Rectal smooth muscle tissue (tissue), 1 donor: ENCODE results near the gene UFSP1.

Source experiments
- H3K27ac ChIP-seq: one replicate; pipeline ENCODE4 v1.7.0; 2013; ENCODE audit warnings: low read depth, low read length, inconsistent platforms
- H3K27me3 ChIP-seq: one replicate; pipeline ENCODE4 v1.7.0; 2013; ENCODE audit warnings: low read length; ENCODE audit not compliant: control insufficient read depth, insufficient read depth
- H3K36me3 ChIP-seq: one replicate; pipeline ENCODE4 v1.7.0; 2013; ENCODE audit warnings: low read length; ENCODE audit not compliant: control insufficient read depth, insufficient read depth
- H3K4me1 ChIP-seq: one replicate; pipeline ENCODE4 v1.7.0; 2013; ENCODE audit warnings: low read length; ENCODE audit not compliant: control insufficient read depth, insufficient read depth
- H3K4me3 ChIP-seq: one replicate; pipeline ENCODE4 v1.7.0; 2013; ENCODE audit warnings: low read length
- H3K9ac ChIP-seq: one replicate; pipeline ENCODE4 v1.7.0; 2013; ENCODE audit warnings: low read length

UFSP1 gene

DNA sequence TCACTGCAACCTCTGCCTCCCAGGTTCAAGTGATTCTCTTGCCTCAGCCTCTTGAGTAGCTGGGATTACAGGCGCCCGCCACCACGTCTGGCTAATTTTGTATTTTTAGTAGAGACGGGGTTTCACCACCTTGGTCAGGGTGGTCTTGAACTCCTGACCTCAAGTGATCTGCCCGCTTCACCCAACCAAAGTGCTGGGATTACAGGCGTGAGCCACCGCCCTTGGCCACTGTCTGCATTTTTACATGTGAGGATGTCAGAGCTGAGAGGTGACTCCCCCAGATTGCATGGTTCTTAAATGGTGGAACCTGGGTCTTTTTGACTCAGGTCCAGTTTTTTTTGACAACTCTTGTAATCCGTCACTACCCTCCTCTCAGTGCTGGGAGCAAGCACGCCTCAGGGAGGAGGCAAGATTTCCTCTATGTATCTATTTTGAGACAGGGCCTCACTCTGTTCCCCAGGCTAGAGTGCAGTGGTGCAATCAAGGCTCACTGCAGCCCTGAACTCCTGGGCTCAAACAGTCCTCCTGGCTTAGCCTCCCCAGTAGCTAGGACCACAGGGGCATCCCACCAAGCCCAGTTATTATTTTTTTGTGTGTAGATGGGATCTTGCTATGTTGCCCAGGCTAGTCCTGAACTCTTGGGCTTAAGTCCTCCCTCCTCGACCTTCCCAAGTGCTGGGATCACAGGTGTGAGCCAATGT, 15.8 kb downstream of the UFSP1 start:
- Histone ChIP-seq H3K4me3 (peak overlapping the region; percentile 81), H3K9ac (no peak overlapping the region), H3K4me1 (peaks cover 15% of the 10 kb centered on the region), H3K36me3 (peaks cover 11% of the 10 kb centered on the region), H3K27ac (peak overlapping the region; percentile 96), H3K27me3 (no peaks in the 10 kb centered on the region)

DNA sequence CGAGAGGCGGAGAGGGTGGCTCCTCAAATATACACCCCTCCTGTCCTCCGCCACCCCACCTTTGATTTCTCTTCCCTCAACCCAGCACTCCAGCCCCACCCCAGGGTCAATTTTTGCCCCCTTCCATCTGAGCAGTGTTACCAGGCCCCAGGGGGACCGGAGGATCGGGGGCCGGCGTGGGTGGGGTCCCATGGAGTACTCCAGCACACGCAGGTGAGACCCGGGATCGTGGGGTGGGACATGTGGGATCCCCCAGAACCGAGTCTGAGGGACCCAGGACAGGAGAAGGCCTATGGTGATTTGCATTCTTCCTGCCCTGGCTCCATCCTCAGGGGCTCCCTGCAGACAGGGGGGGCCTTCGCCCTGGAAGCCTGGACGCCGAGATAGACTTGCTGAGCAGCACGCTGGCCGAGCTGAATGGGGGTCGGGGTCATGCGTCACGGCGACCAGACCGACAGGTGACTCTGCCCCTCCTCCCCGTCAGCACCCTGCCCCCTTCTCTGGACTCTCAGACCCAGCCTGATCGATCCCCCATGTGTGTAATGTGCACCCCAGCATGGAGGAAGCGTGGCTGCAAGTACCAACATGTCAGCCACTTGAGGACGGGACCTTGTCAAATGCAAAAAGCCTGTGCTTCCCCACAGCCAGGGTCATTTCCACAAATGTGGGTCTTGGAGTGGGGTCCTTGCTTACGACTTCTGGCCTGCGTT, 21.6 kb downstream of the UFSP1 start:
- Histone ChIP-seq H3K9ac (peak overlapping the region; percentile 76), H3K27me3 (no peaks in the 10 kb centered on the region), H3K36me3 (peaks cover 12% of the 10 kb centered on the region), H3K4me3 (peak overlapping the region; percentile 79), H3K27ac (peak overlapping the region; percentile 97), H3K4me1 (peaks cover 14% of the 10 kb centered on the region)

DNA sequence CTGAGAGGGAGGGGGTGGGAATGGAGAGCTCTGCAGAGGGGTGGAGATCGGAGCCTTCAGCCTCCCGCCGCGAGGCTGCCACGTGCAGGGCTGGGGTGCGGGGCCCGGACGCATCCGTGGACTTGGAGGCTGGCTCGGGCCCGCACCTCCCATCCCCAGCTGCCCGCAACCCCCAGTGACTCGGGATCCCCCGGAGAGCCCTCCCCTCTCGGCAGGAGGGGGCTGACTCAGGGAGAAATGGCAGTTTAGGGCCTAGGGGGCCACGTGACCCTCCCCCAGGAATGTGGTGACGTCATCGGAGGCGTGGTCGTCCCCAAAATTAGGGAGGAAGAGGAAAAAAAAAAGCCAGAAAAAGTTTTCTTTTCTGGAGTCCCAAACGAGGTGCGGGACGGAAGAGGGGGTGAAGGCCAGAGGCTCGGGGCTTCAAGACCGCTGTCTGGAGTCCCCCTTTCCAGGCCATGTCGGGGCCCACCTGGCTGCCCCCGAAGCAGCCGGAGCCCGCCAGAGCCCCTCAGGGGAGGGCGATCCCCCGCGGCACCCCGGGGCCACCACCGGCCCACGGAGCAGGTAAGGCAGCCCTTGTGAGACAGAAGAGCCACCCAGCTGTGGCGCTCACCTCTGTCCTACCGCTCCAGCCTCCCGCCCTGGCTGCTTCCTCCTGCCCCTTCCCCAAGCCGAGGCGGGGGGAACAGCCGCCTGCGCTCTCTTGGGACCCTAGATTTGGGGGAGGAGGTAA, 22.3 kb downstream of the UFSP1 start, which contains the start of gene TRIP6:
TSS of gene TRIP6 (plus strand) at position 348 of the 736 bp plus-strand sequence. CDS start at position 459, 111 bp downstream.
- Histone ChIP-seq H3K4me1 (peaks cover 14% of the 10 kb centered on the region), H3K27me3 (no peaks in the 10 kb centered on the region), H3K9ac (peak within 1 kb of the TSS; percentile 76), H3K4me3 (peak within 1 kb of the TSS; percentile 79), H3K27ac (peak within 1 kb of the TSS; percentile 97), H3K36me3 (peaks cover 12% of the 10 kb centered on the region)

DNA sequence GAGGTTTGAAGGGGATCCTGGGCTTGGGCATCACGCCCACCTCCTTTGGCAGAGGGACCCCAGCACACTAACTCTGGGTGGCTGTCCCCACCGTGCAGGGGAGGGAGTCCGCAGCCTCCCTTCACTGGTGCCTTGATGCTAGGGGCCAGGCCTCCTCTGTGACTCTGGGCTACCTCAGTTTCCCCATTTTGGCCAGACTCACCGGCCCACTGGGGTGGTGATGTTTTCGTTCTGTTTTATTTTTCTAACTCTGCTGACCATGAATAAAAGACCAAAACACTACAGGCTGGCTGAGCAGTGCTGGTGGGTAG, 22.8 kb downstream of the UFSP1 start:
- H3K27me3 ChIP-seq = no peaks in the 10 kb centered on the region
- H3K27ac ChIP-seq = peak overlapping the region; percentile 97
- peak overlapping the region; percentile 79 for H3K4me3 ChIP-seq
- H3K9ac ChIP-seq = peak overlapping the region; percentile 76
- H3K4me1 ChIP-seq = peaks cover 14% of the 10 kb centered on the region
- peaks cover 11% of the 10 kb centered on the region for H3K36me3 ChIP-seq

DNA sequence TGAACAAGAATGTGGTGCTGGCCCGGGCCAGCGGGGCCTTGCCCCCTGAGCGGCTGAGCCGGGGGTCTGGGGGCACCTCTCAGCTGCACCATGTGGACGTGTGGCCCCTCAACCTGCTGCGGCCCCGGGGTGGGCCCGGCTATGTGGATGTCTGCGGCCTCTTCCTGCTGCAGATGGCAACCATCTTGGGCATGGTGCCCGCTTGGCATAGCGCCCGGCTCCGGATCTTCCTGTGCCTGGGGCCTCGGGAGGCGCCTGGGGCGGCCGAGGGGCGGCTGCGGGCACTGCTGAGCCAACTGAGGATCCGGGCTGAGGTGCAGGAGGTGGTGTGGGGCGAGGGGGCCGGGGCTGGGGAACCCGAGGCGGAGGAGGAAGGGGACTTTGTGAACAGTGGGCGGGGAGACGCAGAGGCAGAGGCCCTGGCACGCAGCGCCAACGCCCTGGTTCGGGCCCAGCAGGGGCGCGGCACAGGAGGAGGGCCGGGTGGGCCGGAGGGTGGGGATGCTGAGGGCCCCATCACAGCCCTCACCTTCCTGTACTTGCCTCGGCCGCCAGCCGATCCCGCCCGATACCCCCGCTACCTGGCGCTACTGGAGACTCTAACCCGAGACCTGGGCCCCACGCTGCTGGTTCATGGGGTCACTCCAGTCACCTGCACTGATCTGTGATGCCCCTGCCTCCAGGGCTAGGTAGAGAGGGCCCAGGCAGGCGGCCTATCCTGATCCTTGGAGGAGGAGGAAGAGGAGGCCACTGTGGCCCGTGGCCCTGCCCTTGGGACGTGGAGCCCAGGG, 23.4 kb downstream of the UFSP1 start:
- Histone ChIP-seq H3K36me3 (peaks cover 8% of the 10 kb centered on the region), H3K27me3 (no peaks in the 10 kb centered on the region), H3K9ac (peak overlapping the region; percentile 76), H3K4me3 (peak overlapping the region; percentile 79), H3K4me1 (peaks cover 14% of the 10 kb centered on the region), H3K27ac (peak overlapping the region; percentile 97)

DNA sequence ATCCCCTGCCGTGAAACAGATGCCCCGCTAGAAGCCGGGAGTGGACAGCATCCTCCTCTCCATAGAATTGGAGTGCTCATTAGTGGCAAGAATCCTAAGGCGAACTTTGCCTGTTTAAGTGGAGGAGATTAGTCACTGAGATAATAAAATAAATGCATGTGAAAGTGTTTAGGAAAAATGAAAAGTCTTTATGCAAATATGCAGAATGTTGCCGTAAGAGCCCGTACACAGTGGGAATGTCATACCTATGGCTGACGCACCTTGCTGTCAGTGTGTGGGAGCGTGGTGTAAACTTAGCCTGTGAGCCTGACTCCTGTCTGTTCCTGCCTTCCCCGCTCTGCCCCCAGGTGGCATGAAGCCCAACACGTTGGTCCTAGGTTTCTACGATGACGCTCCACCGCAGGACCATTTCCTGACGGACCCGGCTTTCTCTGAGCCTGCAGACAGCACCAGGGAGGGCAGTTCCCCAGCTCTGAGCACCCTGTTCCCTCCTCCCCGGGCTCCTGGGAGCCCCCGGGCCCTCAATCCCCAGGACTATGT, 24.1 kb downstream of the UFSP1 start:
- Histone ChIP-seq H3K4me1 (peaks cover 14% of the 10 kb centered on the region), H3K9ac (no peak overlapping the region), H3K4me3 (peak overlapping the region; percentile 79), H3K27ac (peak overlapping the region; percentile 97), H3K36me3 (peaks cover 13% of the 10 kb centered on the region), H3K27me3 (no peaks in the 10 kb centered on the region)

DNA sequence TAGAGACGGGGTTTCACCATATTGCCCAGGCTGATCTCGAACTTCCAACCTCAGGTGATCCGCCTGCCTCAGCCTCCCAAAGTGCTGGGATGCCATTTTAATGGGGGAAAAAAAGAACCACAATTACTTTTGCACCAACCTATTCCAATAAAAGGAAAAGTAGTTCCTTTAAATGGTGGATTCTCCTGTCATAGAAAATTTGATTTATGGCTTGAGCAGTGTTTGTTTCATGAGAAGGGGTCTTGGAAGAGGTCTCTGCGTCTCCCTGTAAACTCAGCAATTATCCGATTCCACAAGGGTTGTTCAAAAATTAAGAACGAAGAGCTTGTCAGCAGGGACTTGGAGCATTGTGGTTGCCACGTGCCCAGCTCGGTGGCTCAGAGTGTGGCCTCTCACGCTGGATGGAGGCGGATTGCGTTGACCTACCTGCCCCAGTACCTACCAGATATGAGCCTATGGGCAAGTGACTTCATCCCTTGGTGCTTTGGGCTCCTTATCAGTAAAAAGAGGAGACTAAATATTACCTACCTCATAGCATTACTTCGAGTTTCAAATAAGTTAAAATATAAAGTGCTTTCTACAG, 25.2 kb downstream of the UFSP1 start:
- Histone ChIP-seq H3K27ac (no peak overlapping the region), H3K4me1 (peaks cover 14% of the 10 kb centered on the region), H3K27me3 (no peaks in the 10 kb centered on the region), H3K36me3 (peaks cover 20% of the 10 kb centered on the region), H3K4me3 (no peak overlapping the region), H3K9ac (no peak overlapping the region)

DNA sequence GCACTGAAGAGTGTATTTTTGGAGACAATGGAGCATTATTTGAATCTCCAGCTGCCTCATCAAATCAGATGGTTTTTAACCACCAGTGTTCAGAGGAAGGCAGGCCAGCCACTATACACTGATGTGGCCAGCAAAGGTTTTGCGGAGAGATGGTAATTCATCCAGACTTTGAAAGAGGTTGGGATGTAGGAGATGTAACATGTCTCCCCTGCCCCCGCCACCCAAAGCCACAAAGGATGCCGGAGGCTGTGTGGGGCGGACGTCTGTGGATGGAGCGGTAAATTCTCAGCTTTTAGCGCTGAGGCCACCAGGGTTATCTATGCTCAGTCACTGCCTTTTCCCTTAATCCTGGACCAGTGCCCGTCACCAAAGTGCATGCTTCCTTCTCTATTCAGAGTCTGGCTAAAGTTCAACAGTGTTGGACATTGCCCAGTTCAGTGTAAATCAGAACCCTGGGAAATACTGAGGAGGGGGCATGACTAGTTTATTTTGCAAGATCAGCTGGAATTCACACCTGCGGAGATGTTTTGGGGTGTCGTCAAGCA, 26.0 kb downstream of the UFSP1 start:
- Histone ChIP-seq H3K4me3 (no peak overlapping the region), H3K27ac (no peak overlapping the region), H3K27me3 (no peaks in the 10 kb centered on the region), H3K9ac (no peak overlapping the region), H3K36me3 (peaks cover 20% of the 10 kb centered on the region), H3K4me1 (peaks cover 10% of the 10 kb centered on the region)

DNA sequence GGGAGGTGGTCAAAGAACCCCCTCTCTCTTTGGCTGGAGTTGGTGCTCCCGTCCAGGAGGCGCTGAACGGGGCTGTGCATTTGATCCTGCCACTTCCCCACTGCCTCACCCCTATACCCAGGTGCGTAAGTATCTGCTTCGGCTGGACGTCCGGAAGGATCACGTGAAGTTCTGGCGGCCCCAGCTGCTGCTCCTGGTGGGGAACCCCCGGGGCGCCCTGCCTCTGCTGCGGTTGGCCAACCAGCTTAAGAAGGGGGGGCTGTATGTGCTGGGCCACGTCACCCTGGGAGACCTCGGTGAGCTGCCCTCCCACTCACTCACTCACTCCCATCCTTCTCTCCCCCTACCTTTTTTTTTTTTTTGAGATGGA, 27.9 kb downstream of the UFSP1 start:
- no peak overlapping the region for H3K9ac ChIP-seq
- no peaks in the 10 kb centered on the region for H3K27me3 ChIP-seq
- H3K36me3 ChIP-seq = peaks cover 20% of the 10 kb centered on the region
- H3K27ac ChIP-seq = no peak overlapping the region
- no peak overlapping the region for H3K4me3 ChIP-seq
- peaks cover 4% of the 10 kb centered on the region for H3K4me1 ChIP-seq

DNA sequence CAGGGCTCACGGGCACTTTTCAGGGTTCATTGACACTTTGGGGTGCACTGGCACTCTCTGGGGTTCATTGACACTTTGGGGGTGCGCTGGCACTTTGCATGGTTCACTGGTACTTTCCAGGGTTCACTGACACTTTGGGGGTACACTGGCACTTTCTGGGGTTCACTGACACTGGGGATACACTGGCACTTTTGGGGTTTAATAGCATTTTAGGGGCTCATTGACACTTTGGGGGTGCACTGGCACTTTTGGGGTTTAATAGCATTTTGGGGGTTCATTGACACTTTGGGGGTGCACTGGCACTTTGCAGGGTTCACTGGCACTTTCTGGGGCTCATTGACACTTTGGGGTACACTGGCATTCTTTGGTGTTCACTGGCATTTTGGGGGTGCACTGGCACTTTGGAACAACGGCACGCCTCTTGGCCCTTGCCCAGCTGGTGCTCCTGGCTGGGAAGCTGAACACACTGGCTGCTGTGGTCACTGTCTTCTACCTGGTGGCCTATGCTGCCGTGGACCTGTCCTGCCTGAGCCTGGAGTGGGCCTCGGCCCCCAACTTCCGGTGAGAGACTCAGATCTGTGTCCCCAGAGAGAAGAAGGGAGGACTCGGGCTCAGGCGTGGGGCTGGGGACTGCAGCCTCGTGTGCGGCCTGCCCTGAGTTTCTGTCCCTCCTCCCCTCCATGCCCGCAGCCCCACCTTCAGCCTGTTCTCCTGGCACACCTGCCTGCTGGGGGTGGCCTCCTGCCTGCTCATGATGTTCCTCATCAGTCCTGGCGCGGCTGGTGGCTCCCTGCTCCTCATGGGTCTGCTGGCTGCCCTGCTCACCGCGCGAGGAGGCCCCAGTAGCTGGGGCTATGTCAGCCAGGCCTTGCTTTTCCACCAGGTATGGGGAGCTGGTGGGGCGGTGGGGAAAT, 28.6 kb downstream of the UFSP1 start:
- peaks cover 2% of the 10 kb centered on the region for H3K4me1 ChIP-seq
- H3K9ac ChIP-seq = no peak overlapping the region
- H3K36me3 ChIP-seq = peaks cover 20% of the 10 kb centered on the region
- H3K27ac ChIP-seq = no peak overlapping the region
- H3K4me3 ChIP-seq = no peak overlapping the region
- no peaks in the 10 kb centered on the region for H3K27me3 ChIP-seq

DNA sequence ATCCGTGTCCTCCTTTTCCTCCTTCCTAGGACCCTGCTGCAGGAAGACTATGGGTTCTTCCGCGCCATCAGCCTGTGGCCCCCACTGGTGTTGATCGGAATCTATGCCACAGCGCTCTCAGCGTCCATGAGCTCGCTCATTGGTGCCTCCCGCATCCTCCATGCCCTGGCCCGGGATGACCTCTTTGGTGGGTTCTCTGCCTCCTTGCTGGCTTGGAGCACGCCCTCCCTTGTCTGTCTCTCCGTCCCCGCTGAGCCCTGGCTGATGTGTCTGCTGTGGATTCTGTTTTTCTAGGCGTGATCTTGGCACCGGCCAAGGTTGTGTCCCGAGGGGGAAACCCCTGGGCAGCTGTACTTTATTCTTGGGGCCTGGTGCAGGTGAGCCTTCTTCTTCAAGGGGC, 29.7 kb downstream of the UFSP1 start:
- H3K36me3 ChIP-seq = peaks cover 23% of the 10 kb centered on the region
- no peak overlapping the region for H3K9ac ChIP-seq
- H3K4me1 ChIP-seq = no peaks in the 10 kb centered on the region
- no peak overlapping the region for H3K27ac ChIP-seq
- no peaks in the 10 kb centered on the region for H3K27me3 ChIP-seq
- H3K4me3 ChIP-seq = no peak overlapping the region
